Natural killer cell (primary cell): ENCODE data around the gene ZC3H4. TPM values are rescaled to one million over a fixed set of nuclear protein-coding genes. Genes with fewer than 3 reads are reported as not detected.

ENCODE experiments used
- ATAC-seq, 3 donors: fragments of 150-1000 bp in 2 of 3; fragments of 200-7000 bp in 1 of 3; cut with Tn5 transposase; 1 replicate in 1 of 3; 2 replicates in 2 of 3; pipeline ENCODE4 v1.10.0; 2021; ENCODE audit warnings: mild to moderate bottlenecking in 2 of 3, moderate library complexity in 2 of 3
- DNase-seq, 2 donors: peaks; one replicate each; pipeline versions ENCODE4 v3.0.0 to v3.0.0-alpha.2; 2013 to 2021; ENCODE audit warnings: mixed read lengths in 1 of 2
- H3K27ac ChIP-seq: one replicate; pipeline ENCODE4 v1.5.1; 2013; ENCODE audit warnings: mild to moderate bottlenecking, low read length
- H3K27me3 ChIP-seq: one replicate; pipeline ENCODE4 v1.6.1; 2013; ENCODE audit warnings: low read length; ENCODE audit not compliant: control insufficient read depth, insufficient read depth
- H3K36me3 ChIP-seq: one replicate; pipeline ENCODE4 v1.6.1; 2013; ENCODE audit warnings: low read length; ENCODE audit not compliant: control insufficient read depth, insufficient read depth
- H3K4me1 ChIP-seq: one replicate; pipeline ENCODE4 v1.6.1; 2013; ENCODE audit warnings: low read length; ENCODE audit not compliant: control insufficient read depth, insufficient read depth
- H3K4me3 ChIP-seq: one replicate; pipeline ENCODE4 v1.5.1; 2013; ENCODE audit warnings: low read length
- H3K9me3 ChIP-seq: one replicate; pipeline ENCODE4 v1.6.1; 2013; ENCODE audit warnings: low read length; ENCODE audit not compliant: control insufficient read depth, insufficient read depth
- H3K27ac Mint-ChIP-seq, 2 donors: one replicate each; pipeline ENCODE4 v1.8.0; 2022; ENCODE audit warnings: mild to moderate bottlenecking in 2 of 2, mixed read lengths in 2 of 2, moderate library complexity in 1 of 2
- H3K27me3 Mint-ChIP-seq, 2 donors: one replicate each; pipeline ENCODE4 v1.8.0; 2022; ENCODE audit warnings: low read depth in 2 of 2, mixed read lengths in 2 of 2
- H3K36me3 Mint-ChIP-seq: one replicate; pipeline ENCODE4 v1.8.0; 2022; ENCODE audit warnings: mixed read lengths
- H3K4me1 Mint-ChIP-seq, 2 donors: one replicate each; pipeline ENCODE4 v1.8.0; 2022; ENCODE audit warnings: mixed read lengths in 2 of 2
- H3K4me3 Mint-ChIP-seq: one replicate; pipeline ENCODE4 v1.8.0; 2022; ENCODE audit warnings: mild to moderate bottlenecking, moderate library complexity, mixed read lengths
- H3K9me3 Mint-ChIP-seq, 2 donors: one replicate each; pipeline ENCODE4 v1.8.0; 2022; ENCODE audit warnings: mixed read lengths in 2 of 2
- WGBS: methylation state at CpG from one replicate; pipeline ENCODE4 v1.1.7; 2013; ENCODE audit warnings: missing lambda C conversion rate; ENCODE audit not compliant: insufficient coverage; 5-methylcytosine and 5-hydroxymethylcytosine counted together
- intact Hi-C: fragments of 100-400 bp; cut with micrococcal nuclease; formaldehyde crosslinking; loops from one replicate; pipeline ENCODE4 v1.14.2; 2022
- total RNA-seq, 4 donors: library from RNA; stranded (reverse); fragments of 120-200 nt in 1 of 4; gene quantifications; one replicate each; pipeline versions ENCODE4 v1.2.3 to v1.2.4, GENCODE V29; 2013 to 2022
- TF ChIP-seq, protein P1 (sequence below): fragments of 200-600 bp; IDR thresholded peaks from one replicate; pipeline ENCODE4 v1.8.0; 2022; ENCODE audit warnings: antibody characterized with exemption

The ZC3H4 gene
- total RNA-seq, 3 donors from 2014 or later (not counting 1 experiment from before 2014, with no cell fraction given), result 71.2 to 75.3 (median 73.3) TPM

DNA sequence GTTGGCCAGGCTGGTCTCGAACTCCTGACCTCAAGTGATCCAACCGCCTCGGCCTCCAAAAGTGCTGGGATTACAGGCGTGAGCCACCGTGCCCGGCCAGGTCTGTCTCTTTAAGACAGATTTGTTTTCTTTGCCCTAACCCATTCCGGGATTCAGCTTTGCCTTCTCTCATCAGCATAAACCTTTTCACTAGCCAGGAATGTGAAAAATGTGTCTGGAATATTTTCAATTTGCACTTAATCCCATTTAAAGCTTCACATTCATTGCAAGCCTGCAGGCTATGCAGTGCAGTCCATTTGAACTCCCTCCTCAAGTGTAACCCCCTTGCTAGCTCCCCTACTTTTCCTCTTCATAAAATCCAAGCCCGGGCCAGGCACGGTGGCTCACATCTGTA is 64.3 kb downstream of the ZC3H4 start:
- Mint-ChIP-seq H3K27ac (peak overlapping the region in 1 of 2 donors; percentile 92), H3K4me3 (peak overlapping the region; percentile 98), H3K4me1 (peaks cover 6 to 30% of the 10 kb centered on the region in 2 donors), H3K27me3 (no peaks in the 10 kb centered on the region), H3K36me3 (no peaks in the 10 kb centered on the region), H3K9me3 (no peaks in the 10 kb centered on the region)
- Histone ChIP-seq H3K4me3 (no peak overlapping the region), H3K27me3 (no peaks in the 10 kb centered on the region), H3K36me3 (no peaks in the 10 kb centered on the region), H3K9me3 (no peaks in the 10 kb centered on the region), H3K4me1 (peaks cover 13% of the 10 kb centered on the region), H3K27ac (no peak overlapping the region)
- intact Hi-C loops, result no loop called here
- ATAC-seq (no peak), DNase-seq (no peak)
- 73% methylated on average over 9 of the region's 9 CpGs for WGBS
- TF ChIP-seq, protein P1, sequence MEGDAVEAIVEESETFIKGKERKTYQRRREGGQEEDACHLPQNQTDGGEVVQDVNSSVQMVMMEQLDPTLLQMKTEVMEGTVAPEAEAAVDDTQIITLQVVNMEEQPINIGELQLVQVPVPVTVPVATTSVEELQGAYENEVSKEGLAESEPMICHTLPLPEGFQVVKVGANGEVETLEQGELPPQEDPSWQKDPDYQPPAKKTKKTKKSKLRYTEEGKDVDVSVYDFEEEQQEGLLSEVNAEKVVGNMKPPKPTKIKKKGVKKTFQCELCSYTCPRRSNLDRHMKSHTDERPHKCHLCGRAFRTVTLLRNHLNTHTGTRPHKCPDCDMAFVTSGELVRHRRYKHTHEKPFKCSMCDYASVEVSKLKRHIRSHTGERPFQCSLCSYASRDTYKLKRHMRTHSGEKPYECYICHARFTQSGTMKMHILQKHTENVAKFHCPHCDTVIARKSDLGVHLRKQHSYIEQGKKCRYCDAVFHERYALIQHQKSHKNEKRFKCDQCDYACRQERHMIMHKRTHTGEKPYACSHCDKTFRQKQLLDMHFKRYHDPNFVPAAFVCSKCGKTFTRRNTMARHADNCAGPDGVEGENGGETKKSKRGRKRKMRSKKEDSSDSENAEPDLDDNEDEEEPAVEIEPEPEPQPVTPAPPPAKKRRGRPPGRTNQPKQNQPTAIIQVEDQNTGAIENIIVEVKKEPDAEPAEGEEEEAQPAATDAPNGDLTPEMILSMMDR, result no peak

DNA sequence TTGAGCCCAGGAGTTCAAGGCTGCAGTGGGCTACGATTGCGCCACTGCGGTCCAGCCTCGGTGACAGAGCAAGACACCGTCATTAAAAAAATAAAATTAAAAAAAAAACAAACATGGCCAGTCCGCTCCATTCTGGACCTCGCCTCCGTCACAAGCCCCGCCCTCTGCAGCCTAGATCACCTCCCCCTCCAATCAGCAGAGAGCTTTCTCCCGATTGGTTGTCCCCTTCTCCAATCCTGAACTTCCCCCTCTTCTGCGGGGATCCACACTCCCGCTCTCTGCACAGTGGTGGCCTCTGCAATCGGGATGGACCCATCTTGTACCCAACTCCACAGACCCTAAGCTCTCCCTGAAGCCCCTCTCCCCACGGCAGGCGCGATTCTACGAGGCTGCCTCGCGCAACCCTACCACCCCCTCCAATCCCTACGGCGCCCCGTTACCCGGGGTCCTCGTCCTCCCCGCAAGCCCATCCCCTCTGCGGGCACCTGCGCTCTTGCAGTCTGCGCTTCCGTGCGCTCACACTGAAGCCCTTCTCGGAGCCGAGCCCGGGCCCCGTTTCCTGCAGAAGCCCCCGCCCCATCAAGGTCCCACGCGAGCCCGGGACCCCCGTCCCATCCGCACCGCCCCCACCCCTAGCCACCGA is 65.7 kb downstream of the ZC3H4 start:
- Histone ChIP-seq H3K27ac (peak overlapping the region; percentile 37), H3K4me1 (peaks cover 13% of the 10 kb centered on the region), H3K4me3 (peak overlapping the region; percentile 67), H3K9me3 (no peaks in the 10 kb centered on the region), H3K36me3 (no peaks in the 10 kb centered on the region), H3K27me3 (no peaks in the 10 kb centered on the region)
- Mint-ChIP-seq H3K27me3 (no peaks in the 10 kb centered on the region), H3K36me3 (no peaks in the 10 kb centered on the region), H3K4me3 (peak overlapping the region; percentile 96), H3K27ac (peak overlapping the region; percentile 80 to 92), H3K9me3 (no peaks in the 10 kb centered on the region), H3K4me1 (peaks cover 6 to 30% of the 10 kb centered on the region in 2 donors)
- WGBS, result 6% methylated on average over 42 of the region's 42 CpGs
- ATAC-seq (peak; percentile 45 to 65 (median 54)), DNase-seq (peak; percentile 62 to 82)
- intact Hi-C loops, result no loop called here
- TF ChIP-seq, protein P1, result no peak

DNA sequence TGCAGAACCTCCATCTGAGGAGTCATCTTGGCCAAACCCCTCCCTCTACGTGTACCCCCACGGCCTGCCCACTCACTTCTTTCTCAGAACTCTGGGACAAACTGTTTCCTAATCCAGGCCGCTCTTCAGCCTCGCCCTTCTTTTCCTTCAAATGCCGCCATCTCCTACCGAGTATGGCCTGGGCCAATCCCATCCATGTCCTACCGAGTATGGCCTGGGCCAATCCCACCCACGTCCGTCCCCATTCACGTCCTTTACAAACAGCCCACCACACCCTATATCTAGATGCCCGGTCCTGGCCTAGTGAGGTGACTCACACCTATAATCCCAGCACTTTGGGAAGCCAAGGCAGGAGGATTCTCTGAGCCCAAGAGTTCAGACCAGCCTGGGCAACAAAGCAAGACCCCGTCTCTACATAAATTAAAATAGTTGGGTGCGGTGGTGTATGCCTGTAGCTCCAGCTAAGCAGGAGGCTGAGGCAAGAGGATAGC is 66.3 kb downstream of the ZC3H4 start:
- Histone ChIP-seq H3K9me3 (no peaks in the 10 kb centered on the region), H3K4me3 (peak overlapping the region; percentile 67), H3K27me3 (no peaks in the 10 kb centered on the region), H3K27ac (no peak overlapping the region), H3K4me1 (peaks cover 13% of the 10 kb centered on the region), H3K36me3 (no peaks in the 10 kb centered on the region)
- WGBS, result 90% methylated on average over 13 of the region's 13 CpGs
- H3K27me3 Mint-ChIP-seq, result no peaks in the 10 kb centered on the region
- H3K27ac Mint-ChIP-seq, result peak overlapping the region; percentile 80 to 92
- TF ChIP-seq, protein P1, result no peak
- peaks cover 6 to 30% of the 10 kb centered on the region in 2 donors for H3K4me1 Mint-ChIP-seq
- no peaks in the 10 kb centered on the region for H3K36me3 Mint-ChIP-seq
- ATAC-seq (no peak), DNase-seq (no peak)
- H3K4me3 Mint-ChIP-seq, result peak overlapping the region; percentile 96
- H3K9me3 Mint-ChIP-seq, result no peaks in the 10 kb centered on the region
- intact Hi-C loops, result no loop called here
